Measurements from ENCODE around the gene IL7R. TPM values are rescaled to one million over a fixed set of nuclear protein-coding genes. Genes with fewer than 3 reads are reported as not detected.

Gene IL7R
- total and polyA plus RNA-seq, 2 donors (not counting 1 experiment from before 2014, with no cell fraction given), result 67.9 to 266 TPM

GRCh38 chr5:35813521-35813920 lies 43.2 kb upstream of the IL7R start:
- no peaks in the 10 kb centered on the region for H3K27me3 ChIP-seq (ENCODE audit: control insufficient read depth, insufficient read depth, low read length)
- no peak overlapping the region for H3K4me2 ChIP-seq (ENCODE audit: extremely low read depth, insufficient read depth, low read length)
- H3K9ac ChIP-seq (ENCODE audit: insufficient read depth, low read length), result no peak overlapping the region
- H3K9me3 ChIP-seq (ENCODE audit: control insufficient read depth, insufficient read depth, low read depth, low read length), result no peaks in the 10 kb centered on the region
- H4K20me1 ChIP-seq (ENCODE audit: control insufficient read depth, extremely low read depth, insufficient read depth, low read length), result no peaks in the 10 kb centered on the region
- no peak for DNase-seq (ENCODE audit: low read depth in 2 of 2)
- no peaks in the 10 kb centered on the region for H3K79me2 ChIP-seq (ENCODE audit: control insufficient read depth, insufficient read depth, low read length)
- no peak overlapping the region for H3K4me3 ChIP-seq (replicated peaks in 1 of 4; ENCODE audit: control extremely low read depth in 1 of 4, insufficient read depth in 1 of 4, low read depth in 3 of 4, low read length in 4 of 4)
- H3K4me1 ChIP-seq (ENCODE audit: control insufficient read depth, extremely low read depth, insufficient read depth, low read length), result no peaks in the 10 kb centered on the region
- H2AFZ ChIP-seq (ENCODE audit: low read length), result no peak overlapping the region
- no peak overlapping the region for H3K27ac ChIP-seq (ENCODE audit: insufficient read depth, low read length)
- no peaks in the 10 kb centered on the region for H3K36me3 ChIP-seq (ENCODE audit: control insufficient read depth, insufficient read depth, low read length)
- TF ChIP-seq CTCF (conservative IDR thresholded peaks at IDR 0.05 in 1 of 2, IDR thresholded peaks at IDR 0.05 in 1 of 2; ENCODE audit: low read depth in 1 of 2, low read length in 2 of 2), result no peak
- TF ChIP-seq EZH2 (IDR thresholded peaks at IDR 0.05; ENCODE audit: low read length, missing control alignments), result no peak

- Histone ChIP-seq H4K20me1 (ENCODE audit: control insufficient read depth, extremely low read depth, insufficient read depth, low read length) (no peaks in the 10 kb centered on the region), H3K4me1 (ENCODE audit: control insufficient read depth, extremely low read depth, insufficient read depth, low read length) (no peaks in the 10 kb centered on the region), H3K9ac (ENCODE audit: insufficient read depth, low read length) (no peak overlapping the region), H3K4me3 (replicated peaks in 1 of 4; ENCODE audit: control extremely low read depth in 1 of 4, insufficient read depth in 1 of 4, low read depth in 3 of 4, low read length in 4 of 4) (no peak overlapping the region), H3K36me3 (ENCODE audit: control insufficient read depth, insufficient read depth, low read length) (no peaks in the 10 kb centered on the region), H3K27me3 (ENCODE audit: control insufficient read depth, insufficient read depth, low read length) (no peaks in the 10 kb centered on the region), H3K79me2 (ENCODE audit: control insufficient read depth, insufficient read depth, low read length) (no peaks in the 10 kb centered on the region), H3K9me3 (ENCODE audit: control insufficient read depth, insufficient read depth, low read depth, low read length) (no peaks in the 10 kb centered on the region), H3K4me2 (ENCODE audit: extremely low read depth, insufficient read depth, low read length) (no peak overlapping the region), H2AFZ (ENCODE audit: low read length) (no peak overlapping the region), H3K27ac (ENCODE audit: insufficient read depth, low read length) (no peak overlapping the region)
- TF ChIP-seq EZH2 (IDR thresholded peaks at IDR 0.05; ENCODE audit: low read length, missing control alignments) (no peak), CTCF (conservative IDR thresholded peaks at IDR 0.05 in 1 of 2, IDR thresholded peaks at IDR 0.05 in 1 of 2; ENCODE audit: low read depth in 1 of 2, low read length in 2 of 2) (peak; percentile 34 to 57)
- DNase-seq (ENCODE audit: low read depth in 2 of 2), result peak in 1 of 2 donors; percentile 31
These were observed 41.4 kb upstream of the IL7R start for GRCh38 chr5:35815089-35815936.

- no peaks in the 10 kb centered on the region for H4K20me1 ChIP-seq (ENCODE audit: control insufficient read depth, extremely low read depth, insufficient read depth, low read length)
- DNase-seq (ENCODE audit: low read depth in 2 of 2), result no peak
- no peaks in the 10 kb centered on the region for H3K36me3 ChIP-seq (ENCODE audit: control insufficient read depth, insufficient read depth, low read length)
- H3K27ac ChIP-seq (ENCODE audit: insufficient read depth, low read length), result no peak overlapping the region
- no peak overlapping the region for H3K4me2 ChIP-seq (ENCODE audit: extremely low read depth, insufficient read depth, low read length)
- no peaks in the 10 kb centered on the region for H3K4me1 ChIP-seq (ENCODE audit: control insufficient read depth, extremely low read depth, insufficient read depth, low read length)
- no peak overlapping the region for H3K4me3 ChIP-seq (replicated peaks in 1 of 4; ENCODE audit: control extremely low read depth in 1 of 4, insufficient read depth in 1 of 4, low read depth in 3 of 4, low read length in 4 of 4)
- no peaks in the 10 kb centered on the region for H3K79me2 ChIP-seq (ENCODE audit: control insufficient read depth, insufficient read depth, low read length)
- no peaks in the 10 kb centered on the region for H3K27me3 ChIP-seq (ENCODE audit: control insufficient read depth, insufficient read depth, low read length)
- TF ChIP-seq CTCF (conservative IDR thresholded peaks at IDR 0.05 in 1 of 2, IDR thresholded peaks at IDR 0.05 in 1 of 2; ENCODE audit: low read depth in 1 of 2, low read length in 2 of 2) (no peak), EZH2 (IDR thresholded peaks at IDR 0.05; ENCODE audit: low read length, missing control alignments) (no peak)
- H2AFZ ChIP-seq (ENCODE audit: low read length), result no peak overlapping the region
- no peak overlapping the region for H3K9ac ChIP-seq (ENCODE audit: insufficient read depth, low read length)
- no peaks in the 10 kb centered on the region for H3K9me3 ChIP-seq (ENCODE audit: control insufficient read depth, insufficient read depth, low read depth, low read length)
These were observed 39.7 kb upstream of the IL7R start for GRCh38 chr5:35816881-35817521.
